Duodenal mucosa (tissue), 2 donors: ENCODE data around the gene EFCAB8.

Source experiments
- H3K27ac ChIP-seq: one replicate; pipeline ENCODE4 v1.7.0; 2013; ENCODE audit warnings: low read depth, low read length
- H3K27me3 ChIP-seq, 2 donors: one replicate each; pipeline ENCODE4 v1.7.0; 2013; ENCODE audit warnings: low read length in 2 of 2, control low read depth in 1 of 2; ENCODE audit not compliant: insufficient read depth in 2 of 2, control insufficient read depth in 1 of 2
- H3K36me3 ChIP-seq, 2 donors: one replicate each; pipeline ENCODE4 v1.7.0; 2013; ENCODE audit warnings: low read length in 2 of 2, control low read depth in 1 of 2; ENCODE audit not compliant: insufficient read depth in 2 of 2, control insufficient read depth in 1 of 2
- H3K4me1 ChIP-seq, 2 donors: one replicate each; pipeline ENCODE4 v1.7.0; 2013; ENCODE audit warnings: low read length in 2 of 2, control low read depth in 1 of 2; ENCODE audit not compliant: insufficient read depth in 2 of 2, control insufficient read depth in 1 of 2
- H3K4me3 ChIP-seq, 2 donors: one replicate each; pipeline ENCODE4 v1.7.0; 2013; ENCODE audit warnings: low read length in 2 of 2, low read depth in 1 of 2
- H3K9ac ChIP-seq, 2 donors: one replicate each; pipeline ENCODE4 v1.7.0; 2013; ENCODE audit warnings: low read length in 2 of 2, low read depth in 1 of 2
- H3K9me3 ChIP-seq, 2 donors: one replicate each; pipeline ENCODE4 v1.7.0; 2013; ENCODE audit warnings: low read length in 2 of 2, control low read depth in 1 of 2; ENCODE audit not compliant: control insufficient read depth in 1 of 2

EFCAB8 gene

DNA sequence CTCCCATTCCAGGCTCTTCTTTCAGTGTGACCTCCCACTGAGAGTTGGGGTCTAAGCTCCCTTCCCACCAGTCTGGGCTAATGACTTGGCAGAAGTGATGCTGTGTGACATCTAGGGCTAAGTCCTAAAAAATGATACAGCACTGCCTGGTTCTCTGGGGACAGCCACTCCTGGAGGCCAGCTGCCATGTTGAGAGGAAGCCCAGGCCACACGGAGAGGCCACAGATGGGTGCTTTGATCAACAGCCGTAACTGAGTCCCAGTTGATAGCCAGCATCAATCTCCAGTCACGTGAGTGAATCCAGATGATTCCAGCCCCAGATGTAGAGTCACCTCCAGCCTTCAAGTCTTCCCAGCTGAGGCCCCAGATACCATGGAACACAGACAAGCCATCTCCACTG, 131.7 kb downstream of the EFCAB8 start:
- Histone ChIP-seq H3K4me3 (no peak overlapping the region), H3K4me1 (no peaks in the 10 kb centered on the region), H3K9ac (no peak overlapping the region), H3K9me3 (no peaks in the 10 kb centered on the region), H3K36me3 (no peaks in the 10 kb centered on the region), H3K27ac (no peak overlapping the region), H3K27me3 (no peaks in the 10 kb centered on the region)

DNA sequence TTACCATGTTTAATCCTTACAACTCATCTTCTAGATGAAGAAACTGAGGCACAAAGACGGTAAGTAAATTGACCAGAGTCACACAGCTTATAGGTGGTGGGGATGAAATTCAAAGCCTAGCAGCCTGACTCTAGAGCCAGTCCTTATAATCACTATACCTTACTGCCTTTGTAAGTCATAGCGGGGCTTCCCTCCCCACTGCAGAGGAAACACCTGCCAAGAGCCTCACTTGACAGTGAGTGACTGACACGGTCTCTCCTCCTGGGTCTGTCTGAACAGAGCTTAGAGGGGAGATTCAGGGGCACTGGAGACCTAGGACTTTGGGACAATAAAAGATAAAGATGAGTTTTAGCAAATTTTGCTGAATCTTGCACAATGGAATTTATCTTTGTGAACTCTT, 132.7 kb downstream of the EFCAB8 start:
- Histone ChIP-seq H3K27me3 (no peaks in the 10 kb centered on the region), H3K36me3 (no peaks in the 10 kb centered on the region), H3K27ac (no peak overlapping the region), H3K9me3 (no peaks in the 10 kb centered on the region), H3K4me1 (no peaks in the 10 kb centered on the region), H3K9ac (no peak overlapping the region), H3K4me3 (no peak overlapping the region)

DNA sequence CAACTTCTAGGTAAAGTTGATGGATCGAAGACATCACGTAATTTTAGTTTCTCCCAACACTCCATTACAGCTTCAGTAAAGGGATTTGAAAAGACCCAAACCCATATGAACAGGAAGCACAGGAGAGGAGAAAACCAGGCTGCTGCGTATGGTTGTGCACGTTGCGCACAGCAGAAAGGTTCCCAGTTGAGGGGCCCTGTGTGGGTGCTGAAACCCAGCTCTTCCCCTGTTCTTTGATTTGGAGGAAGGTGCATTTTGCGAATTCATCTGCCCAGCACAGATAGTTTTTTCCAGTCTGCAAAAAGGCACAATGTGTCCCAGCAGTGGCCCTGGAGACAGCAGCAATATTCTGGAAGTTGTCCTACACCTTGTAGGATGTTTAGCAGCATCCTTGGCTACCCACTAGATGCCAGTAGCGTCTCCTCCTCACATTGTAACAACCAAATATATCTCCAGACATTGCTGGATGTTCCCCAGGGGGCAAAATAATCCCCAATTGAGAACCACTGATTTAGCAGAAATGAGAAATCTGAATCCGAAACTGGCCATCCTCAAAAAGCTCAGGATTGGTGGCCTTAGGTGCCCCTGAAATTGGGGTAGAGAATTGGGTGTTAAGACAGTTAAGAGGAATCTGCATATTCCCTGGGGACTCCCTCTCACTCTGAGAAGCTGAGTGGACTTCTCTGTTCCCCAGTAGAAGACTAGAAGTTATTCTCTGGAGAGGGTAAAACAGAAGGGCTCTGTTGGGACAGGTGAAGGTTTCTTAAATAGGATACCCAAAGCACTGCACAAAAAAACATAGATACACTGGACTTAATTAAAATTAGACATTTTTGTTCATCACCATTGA, 133.3 kb downstream of the EFCAB8 start:
- H3K9ac ChIP-seq, result no peak overlapping the region
- no peaks in the 10 kb centered on the region for H3K9me3 ChIP-seq
- no peaks in the 10 kb centered on the region for H3K4me1 ChIP-seq
- H3K27ac ChIP-seq, result no peak overlapping the region
- H3K4me3 ChIP-seq, result no peak overlapping the region
- H3K27me3 ChIP-seq, result no peaks in the 10 kb centered on the region
- no peaks in the 10 kb centered on the region for H3K36me3 ChIP-seq

DNA sequence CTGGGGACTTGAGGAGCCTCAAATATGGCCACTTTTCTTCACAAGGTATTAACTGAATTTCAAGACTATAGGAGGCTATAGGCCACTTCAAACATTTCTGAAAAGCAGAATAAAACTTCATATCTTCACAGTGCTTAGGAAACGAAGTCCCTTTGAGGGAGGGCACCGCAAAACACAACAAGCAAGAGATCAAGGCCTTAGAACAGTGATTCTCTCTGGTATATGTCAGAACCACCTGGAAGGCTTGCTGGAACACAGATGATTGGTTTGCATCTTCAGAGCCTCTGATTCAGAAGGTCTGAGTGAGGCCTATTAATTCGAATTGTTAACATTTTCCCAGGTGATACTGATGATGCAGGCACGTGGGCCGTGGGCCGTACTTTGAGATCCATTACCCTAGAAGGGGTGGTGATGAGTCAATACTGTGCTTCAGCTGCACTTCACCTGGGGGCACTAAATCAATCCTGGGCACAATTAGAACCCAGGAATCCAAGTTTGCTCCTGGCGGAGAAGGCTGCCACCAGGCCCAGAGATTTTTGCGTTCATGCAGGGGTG, 134.8 kb downstream of the EFCAB8 start:
- Histone ChIP-seq H3K4me3 (no peak overlapping the region), H3K4me1 (no peaks in the 10 kb centered on the region)

DNA sequence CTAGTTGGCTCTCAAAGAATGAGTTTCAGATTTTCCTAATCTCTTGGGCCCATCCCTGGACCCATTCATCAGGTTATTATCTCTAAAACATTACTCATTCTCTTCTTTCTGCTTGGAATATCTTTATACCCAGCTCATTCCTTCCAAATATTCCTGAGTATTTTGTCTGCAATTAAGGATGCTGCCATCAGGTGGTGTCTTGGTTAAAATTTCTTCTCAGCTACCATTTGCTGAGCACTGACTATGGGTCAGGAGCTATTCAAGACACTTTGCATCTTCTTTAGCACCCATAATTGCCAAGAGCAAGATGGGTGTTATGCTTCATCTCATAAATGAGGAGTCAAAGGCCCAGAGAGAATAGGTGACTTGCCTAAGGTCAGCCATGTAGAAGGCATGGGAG, 137.1 kb downstream of the EFCAB8 start:
- no peaks in the 10 kb centered on the region for H3K36me3 ChIP-seq
- no peaks in the 10 kb centered on the region for H3K9me3 ChIP-seq
- H3K9ac ChIP-seq, result no peak overlapping the region
- no peaks in the 10 kb centered on the region for H3K4me1 ChIP-seq
- no peak overlapping the region for H3K4me3 ChIP-seq
- H3K27ac ChIP-seq, result no peak overlapping the region
- no peaks in the 10 kb centered on the region for H3K27me3 ChIP-seq

More for the DNA sequence above, 134.8 kb downstream of the EFCAB8 start:
- H3K27ac ChIP-seq, result no peak overlapping the region
- no peaks in the 10 kb centered on the region for H3K9me3 ChIP-seq
- H3K36me3 ChIP-seq, result no peaks in the 10 kb centered on the region
- no peaks in the 10 kb centered on the region for H3K27me3 ChIP-seq
- no peak overlapping the region for H3K9ac ChIP-seq

DNA sequence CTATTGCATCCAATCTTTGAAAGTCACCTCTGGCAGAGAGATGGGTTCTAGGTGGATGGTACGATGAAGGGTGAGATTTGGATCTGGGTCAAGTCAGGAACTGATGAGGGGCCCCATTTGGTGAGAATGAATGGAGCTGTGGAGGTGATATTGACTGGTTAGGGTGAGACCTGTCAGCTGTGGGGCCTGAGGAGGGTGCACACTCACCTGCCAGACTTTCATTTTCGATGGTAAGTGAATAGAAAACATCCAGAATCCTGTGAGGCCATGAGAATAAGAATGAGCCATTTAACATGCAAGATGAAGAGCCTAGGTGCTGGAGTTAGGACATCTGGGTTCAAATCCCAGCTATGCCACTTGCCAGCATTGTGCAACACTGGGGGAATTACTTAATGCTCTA, 138.7 kb downstream of the EFCAB8 start:
- Histone ChIP-seq H3K36me3 (no peaks in the 10 kb centered on the region), H3K27me3 (no peaks in the 10 kb centered on the region), H3K4me3 (no peak overlapping the region), H3K9me3 (no peaks in the 10 kb centered on the region), H3K9ac (no peak overlapping the region), H3K27ac (no peak overlapping the region), H3K4me1 (no peaks in the 10 kb centered on the region)

DNA sequence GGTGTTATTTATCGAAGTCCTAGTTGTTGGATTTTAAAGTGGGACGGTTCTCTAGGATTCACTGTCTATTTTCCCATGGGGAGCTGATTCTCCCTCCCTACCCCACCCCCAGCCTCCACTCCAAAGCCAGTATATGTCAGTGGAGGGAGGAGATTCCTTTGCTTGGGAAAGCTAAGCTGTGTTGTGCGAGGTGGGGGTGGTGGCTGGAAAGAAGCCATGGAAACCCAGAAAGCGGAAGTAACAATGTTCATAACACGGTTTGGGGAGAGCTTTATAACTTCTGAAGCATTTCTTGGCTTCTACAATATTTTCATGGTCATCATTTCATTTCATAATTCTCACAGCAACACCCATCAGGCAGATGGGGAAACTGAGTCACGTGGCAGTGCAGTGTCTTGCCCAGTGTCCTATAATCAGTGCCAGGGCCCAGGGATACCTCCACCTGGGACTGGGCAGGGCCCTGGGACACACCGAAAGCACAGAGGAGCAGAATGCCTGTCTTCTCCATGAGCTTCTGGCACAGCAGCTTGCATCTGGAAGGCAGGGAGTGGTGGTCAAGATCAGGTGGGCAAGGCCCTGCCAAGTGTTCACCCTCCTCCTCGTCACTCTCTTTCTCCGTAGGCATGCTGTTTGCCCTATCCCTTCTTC, 141.0 kb downstream of the EFCAB8 start:
- Histone ChIP-seq H3K4me3 (no peak overlapping the region), H3K27me3 (no peaks in the 10 kb centered on the region), H3K4me1 (no peaks in the 10 kb centered on the region)

DNA sequence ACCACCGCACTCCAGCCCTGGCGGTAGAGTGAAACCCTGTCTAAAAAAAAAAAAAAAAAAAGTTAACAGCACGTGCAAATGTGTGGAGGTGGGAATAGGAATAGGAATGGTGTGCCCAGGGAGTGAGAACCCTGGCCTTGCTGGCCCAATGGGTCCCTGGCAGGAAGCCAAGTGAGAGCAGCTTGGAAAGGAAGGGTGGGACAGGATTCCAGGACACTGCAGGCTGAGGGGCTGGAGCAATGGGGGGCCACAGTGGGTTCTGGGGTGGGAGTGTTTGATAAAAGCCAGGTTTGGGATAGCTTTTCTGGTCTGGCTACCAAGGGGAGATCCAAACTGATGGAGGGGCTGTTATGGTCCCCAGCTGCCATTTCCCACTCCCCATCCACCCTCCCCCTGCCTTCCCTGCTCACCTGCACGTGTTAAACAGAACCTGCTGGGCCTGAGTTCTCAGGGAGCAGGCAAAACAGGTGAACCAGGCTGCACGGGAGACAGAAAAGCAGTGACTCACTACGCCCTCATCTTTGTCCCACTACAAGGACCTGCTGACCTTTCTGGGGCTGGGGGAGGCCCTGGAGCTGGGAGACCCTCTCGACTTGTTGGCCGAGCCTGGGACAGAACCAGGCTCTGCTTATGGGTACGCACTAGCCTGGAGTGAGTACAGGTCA, 142.2 kb downstream of the EFCAB8 start:
- Histone ChIP-seq H3K9me3 (no peaks in the 10 kb centered on the region), H3K4me1 (no peaks in the 10 kb centered on the region), H3K27me3 (no peaks in the 10 kb centered on the region), H3K4me3 (no peak overlapping the region), H3K36me3 (no peaks in the 10 kb centered on the region), H3K9ac (no peak overlapping the region), H3K27ac (no peak overlapping the region)

More for the DNA sequence above, 141.0 kb downstream of the EFCAB8 start:
- Histone ChIP-seq H3K27ac (no peak overlapping the region), H3K9me3 (no peaks in the 10 kb centered on the region), H3K36me3 (no peaks in the 10 kb centered on the region), H3K9ac (no peak overlapping the region)

DNA sequence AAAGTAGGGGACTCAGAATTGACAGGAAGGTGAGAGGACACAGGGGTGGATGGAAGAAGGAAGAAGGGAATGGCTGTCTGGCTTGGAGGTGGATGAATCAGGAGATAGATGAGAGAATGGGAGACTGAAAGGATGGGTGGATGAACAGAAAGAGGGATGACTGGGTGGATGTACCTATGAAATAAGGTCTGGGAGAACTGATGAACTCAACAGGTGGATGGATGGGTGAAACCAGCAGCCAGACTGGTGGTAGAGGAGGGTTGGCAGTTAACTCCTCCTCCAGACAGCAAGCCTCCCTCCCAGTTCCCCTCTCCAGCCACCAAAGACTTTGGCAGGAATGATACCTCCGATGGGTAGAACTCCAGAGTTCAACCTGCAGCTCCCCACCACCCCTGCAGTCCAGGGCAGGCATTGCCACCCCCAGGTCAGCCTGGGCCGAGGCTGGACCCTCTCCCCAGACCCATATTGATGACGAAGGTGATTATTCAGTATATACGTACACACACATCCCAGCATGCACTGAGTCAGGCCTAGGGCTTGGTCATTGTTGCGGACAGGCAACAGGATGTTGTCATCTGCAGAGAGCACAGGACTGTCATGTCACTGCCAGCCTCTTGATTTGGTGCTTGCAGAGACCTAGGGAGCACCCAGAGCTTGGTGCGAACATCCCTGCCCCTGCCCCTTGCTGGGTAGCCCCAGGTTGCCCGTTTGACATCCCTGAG, 143.5 kb downstream of the EFCAB8 start:
- H3K4me1 ChIP-seq, result no peaks in the 10 kb centered on the region
- no peak overlapping the region for H3K27ac ChIP-seq
- H3K36me3 ChIP-seq, result no peaks in the 10 kb centered on the region
- no peak overlapping the region for H3K9ac ChIP-seq
- no peaks in the 10 kb centered on the region for H3K27me3 ChIP-seq
- H3K9me3 ChIP-seq, result no peaks in the 10 kb centered on the region
- no peak overlapping the region for H3K4me3 ChIP-seq
